ENCODE results near the gene BPIFB4. TPM values are rescaled to one million over a fixed set of nuclear protein-coding genes. Genes with fewer than 3 reads are reported as not detected.

Gene BPIFB4
- total and polyA plus RNA-seq, 2 of the 4 experiments (the other 2 are of a cell fraction) = not detected

- dilution Hi-C loops (cut with HindIII; ENCODE audit: low sequenced_read_pairs, unreplicated experiment) = no loop called here
- Histone ChIP-seq H3K4ac (ENCODE audit: low read depth, low read length) (no peak overlapping the region), H2AFZ (replicated peaks; ENCODE audit: low read length, poor library complexity) (no peak overlapping the region), H4K5ac (ENCODE audit: low read depth, low read length) (no peak overlapping the region), H2BK15ac (ENCODE audit: low read depth, low read length) (no peak overlapping the region), H3K9me3 (ENCODE audit: control insufficient read depth, insufficient read depth, low read length) (no peaks in the 10 kb centered on the region), H3K18ac (ENCODE audit: low read depth, low read length) (no peak overlapping the region), H3K4me1 (ENCODE audit: control insufficient read depth, insufficient read depth, low read length) (no peaks in the 10 kb centered on the region), H3K9ac (ENCODE audit: low read depth, low read length) (no peak overlapping the region), H2BK5ac (ENCODE audit: low read depth, low read length, poor library complexity, severe bottlenecking) (no peak overlapping the region), H2AK9ac (replicated peaks; ENCODE audit: low read depth, low read length, poor library complexity) (no peak overlapping the region), H2BK120ac (ENCODE audit: low read depth, low read length) (no peak overlapping the region), H3K79me1 (ENCODE audit: low read depth in 1 of 2, low read length in 2 of 2) (no peaks in the 10 kb centered on the region), H3K27me3 (ENCODE audit: control insufficient read depth, insufficient read depth, low read length) (peaks cover 6% of the 10 kb centered on the region; the same call in 1 of the 2 replicates), H3K4me2 (ENCODE audit: low read depth, low read length) (no peak overlapping the region), H2AK5ac (ENCODE audit: low read depth, low read length) (no peak overlapping the region), H3K56ac (ENCODE audit: extremely low read depth, insufficient read depth, low read length) (no peak overlapping the region), H4K91ac (ENCODE audit: insufficient read depth, low read depth, low read length) (no peak overlapping the region), H4K20me1 (ENCODE audit: insufficient read depth, low read length) (no peaks in the 10 kb centered on the region), H3K36me3 (ENCODE audit: control insufficient read depth, insufficient read depth, low read length) (no peaks in the 10 kb centered on the region), H2BK20ac (ENCODE audit: low read depth, low read length) (no peak overlapping the region), H3K4me3 (ENCODE audit: insufficient read depth, low read depth, low read length) (no peak overlapping the region), H3K23ac (ENCODE audit: low read depth, low read length) (no peak overlapping the region), H3K14ac (replicated peaks; ENCODE audit: low read depth, low read length) (no peak overlapping the region), H3K27ac (ENCODE audit: insufficient read depth, low read length) (no peak overlapping the region), H3K9me1 (ENCODE audit: insufficient read depth, low read length) (no peaks in the 10 kb centered on the region), H4K8ac (ENCODE audit: low read depth in 2 of 2, low read length in 2 of 2) (no peak overlapping the region)
- no peak for TF ChIP-seq FOS (IDR thresholded peaks at IDR 0.05; ENCODE audit: low read depth, low read length)
- ChIA-PET CTCF (no interaction called here), POLR2A (ENCODE audit: unreplicated experiment) (no interaction called here)
- WGBS, 2 experiments (ENCODE audit: extremely low coverage in 2 of 2, insufficient read length in 1 of 2) = no CpG with 5 or more reads among the region's 14 CpGs
- intact Hi-C loops (cut with micrococcal nuclease) = no loop called here
- BruUV-seq (replicated peaks) = no TSS peak
- in situ Hi-C loops (cut with MboI; ENCODE audit: low sequenced_read_pairs) = no loop called here
- ATAC-seq (ENCODE audit: low read depth) (no peak), DNase-seq (no peak)
Measured at GRCh38 chr20:33061658-33062028, 17.8 kb upstream of the BPIFB4 start.

Data from IMR-90 (cell line).